Breast epithelium (tissue), 4 donors: ENCODE data around the gene PSMB8. TPM values are rescaled to one million over a fixed set of nuclear protein-coding genes. Genes with fewer than 3 reads are reported as not detected.

Experiments used
- DNase-seq, 2 donors: peaks; one replicate each; pipeline ENCODE4 v3.0.0-alpha.2; 2019; ENCODE audit warnings: low spot score in 2 of 2
- H3K27ac ChIP-seq, 2 donors: fragments of 200-600 bp; sonication (generic) in 1 of 2; one replicate each; pipeline ENCODE4 v1.5.1; 2016 to 2019; ENCODE audit warnings: mild to moderate bottlenecking in 1 of 2
- H3K27me3 ChIP-seq, 2 donors: fragments of 200-600 bp; sonication (generic) in 1 of 2; one replicate each; pipeline versions ENCODE4 v1.5.1 to v1.6.0; 2017 to 2019; ENCODE audit warnings: control low read depth in 1 of 2, mild to moderate bottlenecking in 1 of 2
- H3K36me3 ChIP-seq: fragments of 200-600 bp; one replicate; pipeline ENCODE4 v1.5.1; 2019
- H3K4me1 ChIP-seq, 2 donors: fragments of 200-600 bp; sonication (generic); one replicate each; pipeline ENCODE4 v1.5.1; 2016 to 2019; ENCODE audit warnings: control low read depth in 1 of 2
- H3K4me3 ChIP-seq, 3 donors: fragments of 200-600 bp; sonication (generic); 1 replicate in 2 of 3; 2 replicates in 1 of 3; pipeline ENCODE4 v1.5.1; 2016 to 2019; ENCODE audit warnings: mild to moderate bottlenecking in 3 of 3, moderate library complexity in 2 of 3
- H3K9me3 ChIP-seq, 2 donors: fragments of 200-600 bp; sonication (generic) in 1 of 2; one replicate each; pipeline ENCODE4 v1.5.1; 2016 to 2019; ENCODE audit warnings: control low read depth in 1 of 2
- POLR2A ChIP-seq: fragments of 450-650 bp; IDR thresholded peaks from one replicate; pipeline ENCODE4 v1.6.1; 2016; ENCODE audit warnings: antibody characterized with exemption, mild to moderate bottlenecking, moderate library complexity
- POLR2AphosphoS5 ChIP-seq, 3 donors: sonication (generic); formaldehyde crosslinking; IDR thresholded peaks; one replicate each; pipeline ENCODE4 v1.6.1; 2017; ENCODE audit warnings: antibody characterized with exemption in 3 of 3
- intact Hi-C: fragments of 100-400 bp; cut with DNase I; formaldehyde crosslinking; loops from one replicate; pipeline ENCODE4 v1.15.1; 2023; ENCODE audit warnings: low total_unique reads
- total RNA-seq, 3 donors: library from RNA; depleted of rRNA; stranded (reverse); fragments of >200 nt; gene quantifications; one replicate each; pipeline ENCODE4 v1.1.0, GENCODE V29; 2016
- TF ChIP-seq, protein P1 (sequence below), 3 donors: fragments of 450-650 bp; IDR thresholded peaks; one replicate each; pipeline ENCODE4 v1.5.1; 2016 to 2017; ENCODE audit warnings: antibody characterized with exemption in 3 of 3, mild to moderate bottlenecking in 3 of 3, moderate library complexity in 3 of 3

PSMB8 gene
- total RNA-seq, result 10 to 100 TPM; 36.0 to 47.3 (median 44.9) TPM

DNA sequence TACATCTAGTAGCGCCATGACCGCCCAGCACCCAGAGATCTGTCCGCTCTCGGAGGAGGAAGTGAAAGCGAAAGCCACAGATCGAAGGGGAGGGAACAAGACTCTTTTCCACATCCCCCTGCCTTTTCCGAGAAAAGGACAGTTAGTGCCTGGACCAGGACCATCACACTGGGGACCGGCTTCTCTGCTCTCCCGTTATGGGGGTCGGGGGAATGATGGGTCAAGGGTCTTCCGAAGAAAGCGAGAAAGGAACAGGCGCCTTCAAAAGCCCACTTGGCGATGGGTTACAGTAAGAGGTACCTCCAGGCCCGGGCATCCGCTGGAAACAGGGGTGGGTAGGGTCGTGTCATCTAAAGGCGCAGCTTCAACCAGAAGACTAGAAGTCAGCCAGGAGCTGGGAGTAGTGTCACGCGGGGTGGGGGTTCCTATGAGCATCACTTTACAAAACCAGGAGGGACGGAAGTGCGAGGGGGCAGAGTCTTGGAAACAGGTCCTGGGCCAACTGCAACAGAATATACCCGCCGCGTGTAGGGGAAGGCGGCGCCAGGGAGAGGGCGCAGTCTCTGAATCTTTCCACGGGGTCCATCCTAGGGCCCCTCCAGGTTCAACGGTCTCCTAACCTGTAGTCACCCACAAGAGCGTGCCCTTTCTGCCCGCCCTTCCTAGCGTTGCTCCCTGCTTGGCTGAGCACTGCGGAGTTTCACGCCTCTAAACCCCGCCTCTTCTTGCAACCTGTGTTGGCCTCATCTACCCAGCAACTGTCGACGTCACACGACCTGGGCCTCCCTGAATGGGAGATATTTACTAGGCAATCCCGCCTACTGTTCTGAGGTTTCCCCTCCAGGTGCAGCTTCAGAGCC lies at the start of gene PSMB8:
PSMB8 (minus strand) TSS at position 69 of the 860 bp plus-strand sequence; CDS start at position 18, 51 bp downstream.
- DNase-seq, result peak; percentile 95 to 98
- TF ChIP-seq, protein P1, sequence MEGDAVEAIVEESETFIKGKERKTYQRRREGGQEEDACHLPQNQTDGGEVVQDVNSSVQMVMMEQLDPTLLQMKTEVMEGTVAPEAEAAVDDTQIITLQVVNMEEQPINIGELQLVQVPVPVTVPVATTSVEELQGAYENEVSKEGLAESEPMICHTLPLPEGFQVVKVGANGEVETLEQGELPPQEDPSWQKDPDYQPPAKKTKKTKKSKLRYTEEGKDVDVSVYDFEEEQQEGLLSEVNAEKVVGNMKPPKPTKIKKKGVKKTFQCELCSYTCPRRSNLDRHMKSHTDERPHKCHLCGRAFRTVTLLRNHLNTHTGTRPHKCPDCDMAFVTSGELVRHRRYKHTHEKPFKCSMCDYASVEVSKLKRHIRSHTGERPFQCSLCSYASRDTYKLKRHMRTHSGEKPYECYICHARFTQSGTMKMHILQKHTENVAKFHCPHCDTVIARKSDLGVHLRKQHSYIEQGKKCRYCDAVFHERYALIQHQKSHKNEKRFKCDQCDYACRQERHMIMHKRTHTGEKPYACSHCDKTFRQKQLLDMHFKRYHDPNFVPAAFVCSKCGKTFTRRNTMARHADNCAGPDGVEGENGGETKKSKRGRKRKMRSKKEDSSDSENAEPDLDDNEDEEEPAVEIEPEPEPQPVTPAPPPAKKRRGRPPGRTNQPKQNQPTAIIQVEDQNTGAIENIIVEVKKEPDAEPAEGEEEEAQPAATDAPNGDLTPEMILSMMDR (IDR thresholded peaks at IDR 0.05), result peak; percentile 11 to 27 (median 24)
- TF ChIP-seq POLR2AphosphoS5 (IDR thresholded peaks at IDR 0.05) (peak; percentile 83 to 96 (median 90)), POLR2A (peak; percentile 93)
- Histone ChIP-seq H3K9me3 (no peaks in the 10 kb centered on the region), H3K4me3 (peak within 1 kb of the TSS; percentile 63 to 89 (median 84)), H3K27me3 (no peaks in the 10 kb centered on the region), H3K4me1 (peaks cover 0 to 8% of the 10 kb centered on the region in 2 donors), H3K36me3 (peaks cover 4% of the 10 kb centered on the region), H3K27ac (peak within 1 kb of the TSS; percentile 92 to 97)
- intact Hi-C loops, result no loop called here

DNA sequence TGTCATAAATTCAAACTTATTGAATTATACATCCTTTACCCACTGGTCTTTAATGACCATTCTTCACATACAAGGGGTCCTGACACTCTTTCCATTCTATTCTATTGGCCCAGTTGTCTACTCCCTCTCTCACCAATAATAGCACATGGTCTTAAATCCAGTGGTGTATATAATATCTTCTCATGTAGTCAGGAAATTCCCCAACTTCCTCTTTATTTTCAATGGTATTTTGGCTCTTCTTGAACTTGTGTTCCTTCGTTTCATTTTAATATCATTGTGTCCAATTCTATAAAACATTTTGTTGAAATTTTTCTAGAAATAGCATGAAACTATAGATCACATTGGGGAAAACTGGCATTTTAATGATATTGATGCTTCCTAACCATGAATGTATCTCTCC lies 47.0 kb upstream of the PSMB8 start:
- peaks cover 0 to 7% of the 10 kb centered on the region in 2 donors for H3K4me1 ChIP-seq
- TF ChIP-seq POLR2AphosphoS5 (IDR thresholded peaks at IDR 0.05), result no peak
- TF ChIP-seq, protein P1 (IDR thresholded peaks at IDR 0.05), result no peak
- no peak for TF ChIP-seq POLR2A
- no peak overlapping the region for H3K27ac ChIP-seq
- no peaks in the 10 kb centered on the region for H3K9me3 ChIP-seq
- no peaks in the 10 kb centered on the region for H3K27me3 ChIP-seq
- intact Hi-C loops, result no loop called here
- H3K36me3 ChIP-seq, result no peaks in the 10 kb centered on the region
- no peak overlapping the region for H3K4me3 ChIP-seq
- DNase-seq, result no peak

DNA sequence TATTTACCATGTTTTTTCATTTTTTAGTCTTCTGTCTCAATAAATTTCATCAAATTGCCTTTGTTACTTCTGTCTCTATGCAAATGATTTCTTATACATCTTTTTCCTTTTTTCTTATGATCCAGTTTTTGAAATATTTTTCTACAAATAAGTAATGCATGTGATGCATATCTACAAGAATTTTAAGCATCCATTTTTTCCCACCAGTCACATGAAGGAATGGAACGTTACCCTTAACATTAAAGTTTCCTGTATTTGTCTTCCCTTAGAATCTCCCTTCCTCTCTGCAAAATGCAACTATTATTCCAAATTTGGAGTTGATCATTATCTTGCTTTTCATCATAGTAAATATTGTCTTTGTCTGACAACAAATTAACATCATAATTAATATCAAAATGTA lies 45.7 kb upstream of the PSMB8 start:
- no peak for DNase-seq
- intact Hi-C loops, result loop anchor here (10.0 kb wide), 1 partner anchor 65 kb away; the partner anchor contains the start of gene HLA-DMA

DNA sequence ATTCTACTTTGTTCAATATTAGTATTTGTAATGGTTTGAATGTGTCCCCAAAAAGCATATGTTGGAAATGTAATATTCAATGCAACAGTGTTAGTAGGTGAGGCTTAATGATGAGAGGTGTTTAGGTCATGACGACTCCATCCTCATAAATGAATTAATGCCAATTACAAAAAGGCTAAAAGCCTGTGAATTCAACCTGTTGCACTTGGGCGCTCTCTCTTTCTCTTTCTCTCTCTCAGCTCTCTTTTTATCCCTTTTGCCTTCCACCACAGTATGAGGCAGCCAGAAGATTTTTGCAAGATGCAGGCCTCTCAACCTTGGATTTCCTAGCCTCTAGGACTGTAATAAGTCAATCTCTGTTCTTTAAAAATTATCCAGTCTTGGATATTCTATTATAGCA lies 44.7 kb upstream of the PSMB8 start:
- H3K36me3 ChIP-seq, result no peaks in the 10 kb centered on the region
- intact Hi-C loops, result loop anchor here (10.0 kb wide), 1 partner anchor 66 kb away; the partner anchor contains the start of gene HLA-DMA
- no peak for DNase-seq
- H3K27ac ChIP-seq, result no peak overlapping the region
- no peaks in the 10 kb centered on the region for H3K9me3 ChIP-seq
- H3K4me1 ChIP-seq, result no peaks in the 10 kb centered on the region
- no peak overlapping the region for H3K4me3 ChIP-seq
- TF ChIP-seq, protein P1 (IDR thresholded peaks at IDR 0.05), result no peak
- H3K27me3 ChIP-seq, result no peaks in the 10 kb centered on the region

More for the DNA sequence above, 45.7 kb upstream of the PSMB8 start:
- H3K27me3 ChIP-seq, result no peaks in the 10 kb centered on the region
- no peak overlapping the region for H3K27ac ChIP-seq
- H3K36me3 ChIP-seq, result no peaks in the 10 kb centered on the region
- no peaks in the 10 kb centered on the region for H3K9me3 ChIP-seq
- TF ChIP-seq POLR2AphosphoS5 (IDR thresholded peaks at IDR 0.05) (no peak), POLR2A (no peak)
- TF ChIP-seq, protein P1 (IDR thresholded peaks at IDR 0.05), result no peak
- no peak overlapping the region for H3K4me3 ChIP-seq
- no peaks in the 10 kb centered on the region for H3K4me1 ChIP-seq

DNA sequence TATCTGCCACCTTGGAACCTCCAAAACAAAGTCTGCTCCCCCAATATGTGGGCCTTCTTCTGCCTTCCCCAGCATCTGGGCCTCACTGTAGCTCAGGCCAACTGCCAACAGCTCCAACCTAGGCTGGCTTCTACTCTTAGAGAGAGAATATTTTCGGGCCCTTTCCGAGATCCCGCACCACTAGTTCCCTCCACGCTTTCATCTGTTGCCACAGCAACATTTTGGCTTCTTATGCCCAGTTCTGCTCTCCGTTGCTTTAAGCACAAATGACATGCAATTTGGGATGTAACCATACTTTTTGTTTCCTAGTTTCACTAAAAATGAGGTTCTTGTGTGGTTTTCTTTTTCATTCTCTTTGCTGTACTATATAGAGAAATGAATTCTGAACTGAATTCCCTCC lies 43.8 kb upstream of the PSMB8 start:
- intact Hi-C loops, result loop anchor here (10.0 kb wide), 1 partner anchor 67 kb away; the partner anchor contains the start of gene HLA-DMA
- Histone ChIP-seq H3K27me3 (no peaks in the 10 kb centered on the region), H3K9me3 (no peaks in the 10 kb centered on the region), H3K4me1 (no peaks in the 10 kb centered on the region), H3K27ac (peak overlapping the region in 1 of 2 donors; percentile 60), H3K36me3 (no peaks in the 10 kb centered on the region), H3K4me3 (no peak overlapping the region)
- DNase-seq, result no peak
- TF ChIP-seq POLR2A (no peak), POLR2AphosphoS5 (IDR thresholded peaks at IDR 0.05) (no peak)
- TF ChIP-seq, protein P1 (IDR thresholded peaks at IDR 0.05), result no peak
